SU-DHL-6 (cell line): ENCODE results near the gene RFTN2.

Source experiments
- EZH2phosphoT487 ChIP-seq: fragments of 200-600 bp; sonication (generic), shearing (Covaris generic); conservative IDR thresholded peaks from 2 replicates; pipeline ENCODE4 v1.6.1; 2018; ENCODE audit warnings: mild to moderate bottlenecking, antibody characterized with exemption, low read length, moderate library complexity, mixed read lengths
- TF ChIP-seq, protein P1 (sequence below): fragments of 200-600 bp; sonication (generic); IDR thresholded peaks from one replicate; pipeline ENCODE4 v1.5.1; 2017; ENCODE audit warnings: antibody characterized with exemption, mild to moderate bottlenecking, low read length, moderate library complexity; ENCODE audit not compliant: insufficient read depth, poor library complexity, severe bottlenecking

DNA sequence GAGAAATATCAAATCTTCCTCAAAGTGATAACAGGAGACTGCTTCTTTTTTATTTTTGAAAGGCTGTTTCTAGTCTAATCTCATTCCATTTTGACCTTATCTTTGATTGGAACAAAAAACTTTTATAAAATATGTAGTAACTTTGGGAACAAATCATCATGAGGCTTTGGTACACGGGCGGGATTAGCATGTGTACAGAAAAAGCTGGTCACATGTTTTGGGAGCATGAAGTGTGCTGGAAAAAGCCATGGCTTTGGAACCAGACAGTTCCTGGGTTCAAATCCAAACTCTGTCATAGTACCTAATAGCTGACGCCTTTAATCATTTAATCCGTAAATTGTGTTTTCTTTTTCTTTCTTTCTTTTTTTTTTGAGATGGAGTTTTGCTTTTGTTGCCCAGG, 78.2 kb downstream of the RFTN2 start:
- no peak for TF ChIP-seq EZH2phosphoT487
- TF ChIP-seq, protein P1, sequence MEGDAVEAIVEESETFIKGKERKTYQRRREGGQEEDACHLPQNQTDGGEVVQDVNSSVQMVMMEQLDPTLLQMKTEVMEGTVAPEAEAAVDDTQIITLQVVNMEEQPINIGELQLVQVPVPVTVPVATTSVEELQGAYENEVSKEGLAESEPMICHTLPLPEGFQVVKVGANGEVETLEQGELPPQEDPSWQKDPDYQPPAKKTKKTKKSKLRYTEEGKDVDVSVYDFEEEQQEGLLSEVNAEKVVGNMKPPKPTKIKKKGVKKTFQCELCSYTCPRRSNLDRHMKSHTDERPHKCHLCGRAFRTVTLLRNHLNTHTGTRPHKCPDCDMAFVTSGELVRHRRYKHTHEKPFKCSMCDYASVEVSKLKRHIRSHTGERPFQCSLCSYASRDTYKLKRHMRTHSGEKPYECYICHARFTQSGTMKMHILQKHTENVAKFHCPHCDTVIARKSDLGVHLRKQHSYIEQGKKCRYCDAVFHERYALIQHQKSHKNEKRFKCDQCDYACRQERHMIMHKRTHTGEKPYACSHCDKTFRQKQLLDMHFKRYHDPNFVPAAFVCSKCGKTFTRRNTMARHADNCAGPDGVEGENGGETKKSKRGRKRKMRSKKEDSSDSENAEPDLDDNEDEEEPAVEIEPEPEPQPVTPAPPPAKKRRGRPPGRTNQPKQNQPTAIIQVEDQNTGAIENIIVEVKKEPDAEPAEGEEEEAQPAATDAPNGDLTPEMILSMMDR: no peak
